Measurements from ENCODE around the gene NPHP1.
A peak's percentile ranks its signal among the peaks of the same experiment; 100 is the strongest.
"Not testable (repeated sequence)": the region's sequence is repeated elsewhere in the genome, so short reads cannot be mapped to it uniquely, and the experiment has no call there.

NPHP1 gene

GRCh38 chr2:110101901-110102803, 102.7 kb downstream of the NPHP1 start:
- DNase-seq = no peak

DNA sequence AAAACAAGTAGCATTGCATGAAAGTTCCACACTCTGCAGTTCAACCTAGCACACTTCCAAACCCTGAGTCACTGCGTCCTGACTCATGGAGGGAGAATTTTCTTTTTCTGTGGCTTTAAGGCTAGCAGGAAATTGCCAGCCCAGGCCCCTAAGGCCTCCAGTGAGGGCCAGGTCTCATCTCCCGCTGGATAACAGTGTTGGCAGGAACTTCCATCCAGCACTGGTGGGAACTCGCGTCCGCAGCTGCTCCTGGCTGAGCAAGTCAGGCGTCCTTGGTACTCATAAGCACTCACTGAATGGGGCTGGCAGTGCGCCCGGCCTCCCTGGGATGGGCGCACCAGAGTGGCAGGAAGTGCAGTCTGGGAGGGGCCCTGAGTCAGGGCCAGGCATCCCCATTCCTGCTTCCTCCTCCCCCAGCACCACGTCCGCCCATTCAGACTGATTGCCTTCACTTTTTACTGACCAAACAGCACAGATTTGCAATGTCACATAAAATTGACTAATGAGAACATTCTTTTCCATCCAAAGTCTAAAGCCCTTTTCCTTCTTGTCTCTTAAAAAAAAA, 103.5 kb downstream of the NPHP1 start:
- DNase-seq = peak; percentile 98

GRCh38 chr2:110100880-110101279, 103.9 kb downstream of the NPHP1 start:
- not testable (repeated sequence) for DNase-seq

DNA sequence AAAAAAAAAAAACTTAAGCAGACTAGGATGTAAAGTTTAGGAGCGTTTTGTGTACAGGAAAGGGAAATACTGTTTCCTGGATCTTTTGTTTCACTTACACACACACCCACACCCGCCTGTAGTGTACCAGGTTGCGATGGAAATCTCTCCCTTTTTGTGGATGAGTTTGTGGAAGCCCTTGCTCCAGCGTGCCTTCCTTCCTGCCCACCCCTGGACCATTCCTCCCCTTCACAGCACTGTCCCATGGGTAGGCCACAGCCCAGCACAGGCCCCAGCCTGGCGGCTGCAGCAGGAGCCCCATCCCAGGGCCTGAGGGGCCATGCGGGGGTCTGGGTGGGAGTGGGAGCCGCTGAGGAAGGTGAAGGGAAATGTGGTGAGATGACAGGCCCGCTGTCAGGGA, 104.3 kb downstream of the NPHP1 start:
- DNase-seq = no peak

- DNase-seq = no peak
These were observed 105.2 kb downstream of the NPHP1 start for GRCh38 chr2:110099471-110100225.

GRCh38 chr2:110099038-110099425, 105.8 kb downstream of the NPHP1 start:
- no peak for DNase-seq

DNA sequence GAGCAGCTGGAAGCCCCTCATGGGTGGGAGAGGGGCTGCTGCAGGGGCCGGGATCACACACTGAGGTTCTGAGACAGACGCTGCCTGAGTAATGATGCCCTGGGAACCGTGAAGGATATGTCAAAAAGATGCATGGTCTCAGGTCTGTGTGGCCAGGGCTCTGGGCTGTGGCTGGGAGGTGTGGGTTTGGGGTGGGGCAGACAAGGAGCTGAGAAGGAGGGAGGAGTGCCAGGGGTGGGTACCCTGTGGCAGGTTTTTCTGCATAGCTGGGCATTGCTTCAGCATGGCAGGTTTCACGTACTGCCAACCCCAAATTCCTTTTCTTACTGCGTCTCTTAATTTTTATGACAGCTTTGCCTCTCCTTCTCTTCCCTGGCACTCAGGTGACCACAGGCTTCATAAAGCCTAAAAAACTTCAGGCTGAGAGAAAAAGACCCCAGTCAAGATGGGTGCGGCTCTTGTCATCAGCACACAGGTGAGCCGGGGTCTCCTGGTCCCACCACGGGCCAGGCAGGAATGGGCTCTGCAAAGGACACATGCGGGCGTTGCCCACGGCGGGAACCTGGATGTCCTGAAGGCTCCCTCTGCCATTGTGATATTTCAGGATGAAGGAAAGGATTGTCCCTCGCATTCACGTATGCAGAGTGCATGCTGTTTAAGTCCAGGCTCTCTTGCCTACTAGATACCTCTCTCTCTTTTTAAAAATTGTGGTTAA, 107.2 kb downstream of the NPHP1 start:
- no peak for DNase-seq

GRCh38 chr2:110095994-110096633, 108.7 kb downstream of the NPHP1 start:
- DNase-seq = no peak

DNA sequence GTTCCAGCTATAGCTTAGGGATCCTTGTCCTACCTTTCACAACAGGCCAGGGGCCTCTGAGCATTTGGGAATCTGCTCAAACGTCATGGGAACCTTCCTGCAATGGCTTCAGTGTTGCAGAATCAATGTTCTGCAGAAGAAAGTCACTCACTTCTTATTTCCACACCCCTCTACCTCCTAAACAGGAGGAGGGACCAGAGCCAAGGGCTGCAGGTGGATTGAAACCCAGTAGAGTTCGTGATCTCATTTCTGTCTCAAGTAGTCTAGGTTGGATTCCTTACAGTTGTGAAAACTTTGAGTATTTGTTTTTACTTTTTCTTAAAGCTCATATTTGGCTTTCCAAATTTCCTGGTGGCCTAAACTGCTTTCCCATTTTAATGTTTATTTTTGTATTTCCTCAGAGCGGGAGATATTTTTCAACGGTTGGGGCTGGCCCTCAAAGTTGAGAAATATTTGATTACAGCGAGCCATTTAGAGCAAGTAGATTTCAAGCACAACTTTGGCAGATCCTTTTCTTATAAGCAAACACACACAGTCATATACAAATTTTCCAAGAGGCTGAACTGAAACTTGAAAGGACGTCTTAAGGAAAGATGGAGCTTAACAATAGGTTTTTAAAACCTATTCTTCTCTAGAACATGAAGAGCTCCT, 109.8 kb downstream of the NPHP1 start:
- not testable (repeated sequence) for DNase-seq

DNA sequence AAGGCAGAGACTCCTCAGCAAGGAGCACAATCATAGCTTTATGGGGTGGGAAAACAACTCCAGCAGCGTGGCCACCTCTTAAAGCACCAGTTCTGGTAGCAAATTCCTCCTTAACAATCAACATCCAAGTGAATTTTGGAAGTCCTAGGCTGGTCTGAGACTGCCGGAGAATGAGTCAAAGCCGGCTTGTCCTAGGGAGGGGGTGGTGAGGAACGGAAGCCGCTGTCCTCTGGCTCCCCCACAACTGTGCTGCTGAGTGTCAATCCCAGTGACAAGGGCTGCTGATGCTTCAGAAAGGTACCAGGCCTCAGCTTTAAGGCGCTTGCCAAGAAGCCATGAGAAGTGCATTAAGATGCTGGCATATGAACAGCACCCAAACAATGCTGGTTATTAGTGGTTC, 110.9 kb downstream of the NPHP1 start:
- DNase-seq = not testable (repeated sequence)

- DNase-seq = not testable (repeated sequence)
These were observed 114.6 kb downstream of the NPHP1 start for GRCh38 chr2:110090164-110090563.

GRCh38 chr2:110083757-110084156, 121.1 kb downstream of the NPHP1 start:
- not testable (repeated sequence) for DNase-seq

DNA sequence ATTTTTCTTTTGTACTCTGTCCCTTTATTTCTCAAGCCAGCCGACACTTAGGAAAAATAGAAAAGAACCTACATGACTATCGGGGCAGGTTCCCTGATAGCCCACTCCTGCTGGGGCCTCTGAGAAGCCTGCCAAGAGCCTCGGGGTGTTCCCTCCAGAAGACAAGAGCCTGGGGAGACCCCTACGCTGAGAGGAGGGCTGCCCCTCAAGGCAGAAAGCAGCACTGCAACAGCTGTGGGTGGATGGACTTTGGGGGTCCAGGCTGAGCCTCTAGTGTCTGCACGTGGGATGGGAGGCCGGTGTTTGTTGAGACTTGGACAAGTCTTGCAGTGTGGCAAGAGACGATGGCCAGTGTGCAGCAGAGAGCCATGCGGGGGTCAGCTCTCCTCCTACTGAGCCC, 121.7 kb downstream of the NPHP1 start:
- not testable (repeated sequence) for DNase-seq

DNA sequence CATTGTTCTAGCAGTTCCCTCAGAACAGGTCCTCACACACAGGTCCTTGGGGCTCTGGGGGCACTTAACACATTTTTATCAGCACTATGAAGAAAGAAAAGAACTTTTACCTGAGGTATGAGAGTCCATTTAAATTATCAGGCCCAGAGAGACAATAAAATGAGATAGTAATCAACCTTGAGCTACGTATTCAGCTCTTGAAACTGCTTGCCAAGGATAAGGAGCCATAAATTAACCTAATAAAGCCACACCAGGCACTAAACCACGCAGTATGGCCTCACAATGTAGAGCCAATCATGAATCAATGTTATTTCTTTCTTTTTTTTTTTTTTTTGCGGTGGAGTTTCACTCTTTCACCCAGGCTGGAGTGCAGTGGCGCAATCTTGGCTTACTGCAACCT, 126.7 kb downstream of the NPHP1 start:
- not testable (repeated sequence) for DNase-seq

- DNase-seq = not testable (repeated sequence)
These were observed 128.9 kb downstream of the NPHP1 start for GRCh38 chr2:110075896-110076295.
